GM19023 (cell line): ENCODE results near the gene MFNG.
"Not testable (repeated sequence)": the region's sequence is repeated elsewhere in the genome, so short reads cannot be mapped to it uniquely, and the experiment has no call there.

Experiments used
- ATAC-seq: cut with Tn5 transposase; IDR thresholded peaks from one replicate; pipeline ENCODE4 v1.9.1; 2021; ENCODE audit warnings: mild to moderate bottlenecking, moderate library complexity; ENCODE audit not compliant: unreplicated experiment

Gene MFNG, protein sequence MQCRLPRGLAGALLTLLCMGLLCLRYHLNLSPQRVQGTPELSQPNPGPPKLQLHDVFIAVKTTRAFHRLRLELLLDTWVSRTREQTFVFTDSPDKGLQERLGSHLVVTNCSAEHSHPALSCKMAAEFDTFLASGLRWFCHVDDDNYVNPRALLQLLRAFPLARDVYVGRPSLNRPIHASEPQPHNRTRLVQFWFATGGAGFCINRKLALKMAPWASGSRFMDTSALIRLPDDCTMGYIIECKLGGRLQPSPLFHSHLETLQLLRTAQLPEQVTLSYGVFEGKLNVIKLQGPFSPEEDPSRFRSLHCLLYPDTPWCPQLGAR

DNA sequence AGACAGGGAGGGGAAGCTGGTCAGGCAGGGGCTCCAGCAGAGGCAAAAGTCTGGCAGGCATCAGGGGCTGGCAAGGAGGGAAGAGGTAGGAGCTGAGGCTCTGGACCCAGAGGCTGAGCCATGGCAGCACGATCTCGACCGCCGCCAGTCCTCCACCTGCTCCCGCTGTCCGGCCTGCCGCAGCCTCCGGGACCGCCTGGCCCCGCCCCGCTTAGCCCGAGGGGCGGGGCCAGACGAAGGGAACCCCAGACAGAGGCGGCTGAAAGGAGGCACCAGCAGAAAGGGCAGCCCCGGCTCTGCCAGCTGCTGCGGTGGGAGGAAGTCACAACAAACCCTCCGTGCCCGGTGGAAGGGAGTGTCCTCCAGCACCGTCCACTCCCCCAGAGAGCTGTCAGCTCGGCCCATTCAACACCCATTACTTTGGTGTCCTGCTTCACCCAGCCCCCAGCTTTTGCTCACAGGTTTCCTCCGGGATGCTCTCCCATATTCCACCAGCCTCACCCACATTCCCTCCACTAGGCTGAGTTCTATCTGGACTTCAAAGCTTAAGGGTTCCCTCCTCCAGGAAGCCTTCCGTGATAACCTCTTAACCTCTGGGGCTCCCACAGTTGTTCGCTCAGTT is at the start of gene MFNG:
MFNG (minus strand) TSS at position 161 of the 622 bp plus-strand sequence. CDS start 207 bp downstream, outside the sequence.
- ATAC-seq: peak; percentile 59

DNA sequence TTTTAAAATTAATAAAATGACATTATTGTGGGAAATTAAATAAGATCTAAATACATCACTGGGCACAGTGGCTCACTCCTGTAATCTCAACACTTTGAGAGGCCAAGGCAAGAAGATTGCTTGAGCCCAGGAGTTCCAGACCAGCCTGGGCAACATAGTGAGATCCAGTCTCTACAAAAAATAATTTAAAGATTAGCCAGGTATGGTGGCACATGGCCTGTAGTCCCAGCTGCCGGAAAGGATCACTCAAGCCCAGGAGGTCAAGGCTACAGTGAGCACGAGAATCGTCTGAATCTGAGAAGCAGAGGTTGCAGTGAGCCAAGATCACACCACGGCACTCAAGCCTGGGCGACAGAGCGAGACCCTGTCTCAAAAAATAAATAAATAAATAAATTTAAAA is 49.0 kb upstream of the MFNG start:
- no peak for ATAC-seq

DNA sequence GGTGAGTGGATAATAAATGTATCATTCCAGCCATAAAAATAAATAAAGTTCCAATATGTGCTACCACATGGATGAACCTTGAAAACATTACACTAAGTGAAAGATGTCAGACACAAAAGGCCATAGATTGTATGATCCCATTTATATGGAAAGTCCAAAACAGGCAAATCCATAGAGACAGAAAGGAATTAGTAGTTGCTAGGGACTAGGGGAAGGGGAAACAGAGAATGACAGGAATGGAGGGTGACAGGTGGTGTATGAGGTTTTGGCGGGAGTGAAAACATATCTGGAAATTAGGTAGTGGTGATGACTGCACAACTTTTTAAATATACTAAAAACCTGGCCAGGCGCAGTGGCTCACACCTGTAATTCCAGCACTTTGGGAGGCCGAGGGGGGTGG is 48.3 kb upstream of the MFNG start:
- ATAC-seq: no peak

DNA sequence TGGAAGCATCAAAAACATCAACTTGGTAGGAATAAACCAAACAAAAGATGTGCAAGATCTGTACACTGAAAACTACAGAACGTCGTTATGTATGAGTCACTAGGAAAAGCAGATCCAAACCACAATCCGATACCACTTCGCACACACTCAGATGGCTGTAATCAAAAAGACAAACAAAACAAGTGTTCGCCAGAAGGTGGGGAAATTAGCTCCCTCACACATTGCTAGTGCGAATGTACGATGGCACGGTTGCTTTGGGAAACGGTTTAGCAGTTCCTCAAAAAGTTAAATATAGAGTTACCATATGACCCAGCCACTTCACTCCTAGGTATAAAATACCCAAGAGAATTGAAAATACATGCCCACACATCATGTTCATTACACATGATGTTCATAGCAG is 47.8 kb upstream of the MFNG start:
- no peak for ATAC-seq

DNA sequence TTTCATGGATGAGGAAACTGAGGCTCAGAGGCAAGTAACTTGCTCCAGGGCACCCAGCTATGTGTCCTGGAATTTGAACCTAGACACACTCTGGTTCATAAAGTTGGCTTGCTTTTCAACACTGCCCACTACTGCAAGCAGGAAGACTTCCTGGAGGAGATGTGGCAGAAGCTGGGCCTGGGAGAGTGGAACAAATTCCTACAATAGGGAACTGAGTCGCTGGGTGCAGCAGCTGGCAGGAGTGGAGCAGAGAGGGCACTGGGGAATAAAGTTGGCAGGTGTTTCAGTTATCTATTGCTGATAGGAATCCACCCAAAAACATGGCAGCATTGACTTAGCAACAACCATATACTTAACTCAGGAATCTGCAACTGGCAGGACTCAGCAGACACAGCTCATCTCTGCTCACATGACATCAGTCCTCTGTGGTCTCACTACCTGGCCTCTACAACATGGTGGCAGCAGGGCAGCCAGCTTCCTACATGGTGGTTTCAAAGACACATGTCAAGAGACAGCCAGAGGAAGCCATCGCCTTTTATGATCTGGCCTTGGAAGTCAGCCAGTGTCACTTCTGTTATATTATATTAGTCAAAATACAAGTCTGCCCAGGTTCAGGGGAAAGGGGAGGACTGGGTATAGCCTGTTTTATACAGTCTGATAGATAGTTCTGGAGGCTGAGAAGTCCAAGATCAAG is 43.6 kb upstream of the MFNG start:
- no peak for ATAC-seq

DNA sequence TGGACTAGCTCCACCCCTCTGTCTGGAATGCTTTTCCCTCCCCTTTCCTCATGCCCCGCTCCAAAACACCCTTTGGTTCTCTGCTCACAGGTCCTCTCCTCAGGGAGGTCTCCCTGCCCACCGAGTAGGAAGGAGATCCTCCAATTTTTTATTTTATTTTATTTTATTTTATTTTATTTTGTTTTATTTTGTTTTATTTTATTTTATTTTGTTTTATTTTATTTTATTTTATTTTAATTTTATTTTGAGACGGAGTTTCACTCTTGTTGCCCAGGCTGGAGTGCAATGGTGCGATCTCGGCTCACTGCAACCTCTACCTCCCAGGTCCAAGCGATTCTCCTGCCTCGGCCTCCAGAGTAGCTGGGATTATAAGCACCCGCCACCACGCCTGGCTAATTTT is 41.8 kb upstream of the MFNG start:
- ATAC-seq: not testable (repeated sequence)

DNA sequence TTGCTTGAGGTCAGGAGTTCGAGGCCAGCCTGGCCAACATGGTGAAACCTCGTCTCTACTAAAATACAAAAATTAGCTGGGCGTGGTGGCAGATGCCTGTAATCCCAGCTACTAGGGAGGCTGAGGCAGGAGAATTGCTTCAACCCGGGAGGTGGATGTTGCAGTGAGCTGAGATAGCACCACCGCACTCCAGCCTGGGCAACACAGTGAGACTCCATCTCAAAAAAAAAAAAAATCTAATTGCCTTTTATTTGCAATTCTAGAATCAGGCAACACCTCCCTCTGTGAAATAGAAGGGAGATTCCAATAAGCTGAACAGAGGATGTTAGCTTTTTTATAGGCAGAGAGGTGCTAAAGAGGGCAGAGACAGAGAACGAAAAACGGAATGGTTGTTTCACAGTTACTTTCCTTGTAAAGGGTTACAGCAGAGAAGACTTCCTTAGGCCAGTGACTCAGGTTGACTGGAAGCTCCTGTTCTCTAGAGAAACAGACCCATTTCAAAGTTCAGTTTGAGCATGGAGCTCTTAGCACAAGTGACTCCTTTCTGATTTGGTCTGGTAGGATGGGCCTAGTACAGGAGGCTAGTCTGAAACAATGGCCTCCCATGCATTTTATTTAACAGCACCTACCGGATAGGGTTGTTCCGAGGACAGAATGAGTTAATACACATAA is 41.0 kb upstream of the MFNG start:
- not testable (repeated sequence) for ATAC-seq

DNA sequence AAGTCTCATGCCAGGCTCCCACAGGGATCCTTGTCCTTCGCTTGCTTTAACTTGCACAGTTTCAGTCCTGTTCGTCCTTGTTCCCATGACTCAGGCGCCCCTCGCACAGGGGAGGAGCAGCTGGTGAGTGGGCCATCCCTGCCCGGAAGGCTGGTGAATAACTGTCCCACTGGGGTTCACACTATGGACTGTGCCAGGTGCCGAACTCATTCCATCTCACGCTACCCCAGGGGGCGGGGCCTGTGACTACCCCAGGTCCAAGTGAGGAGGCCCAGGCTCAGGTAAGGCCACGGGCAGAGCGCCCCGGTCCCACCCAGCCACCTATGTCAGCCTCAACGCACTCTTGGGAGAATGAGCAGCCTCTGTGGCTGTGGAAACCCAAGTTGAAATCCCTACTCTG is 40.2 kb upstream of the MFNG start:
- ATAC-seq: no peak

DNA sequence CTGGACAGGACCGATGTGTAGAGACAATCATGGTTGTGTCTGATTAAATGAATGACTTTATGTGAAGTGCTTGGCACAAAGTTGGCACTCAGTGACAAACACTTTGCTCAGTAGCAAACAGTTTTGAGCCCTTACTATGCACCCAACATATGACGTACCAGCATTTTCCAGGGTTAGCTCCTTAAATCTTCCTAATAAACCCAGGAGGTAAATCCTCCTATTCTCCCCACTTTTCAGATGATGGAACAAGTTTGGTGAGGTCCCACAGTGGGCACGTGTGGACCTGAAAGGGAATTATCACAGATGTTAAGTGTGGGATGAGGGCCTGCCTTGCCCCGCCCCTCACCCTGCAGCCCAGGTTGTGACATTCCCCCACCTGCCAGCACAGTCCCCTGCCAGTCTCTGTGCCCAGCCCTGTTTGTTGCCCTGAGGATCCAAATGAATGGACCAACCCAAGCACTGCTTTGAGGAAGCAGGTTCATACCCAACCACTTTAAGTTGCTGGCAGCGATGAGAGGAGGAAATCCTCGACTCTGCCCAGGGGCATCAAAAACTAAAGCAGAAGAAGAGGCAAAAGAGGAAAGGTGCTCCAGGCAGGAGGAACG is 39.7 kb upstream of the MFNG start:
- no peak for ATAC-seq

DNA sequence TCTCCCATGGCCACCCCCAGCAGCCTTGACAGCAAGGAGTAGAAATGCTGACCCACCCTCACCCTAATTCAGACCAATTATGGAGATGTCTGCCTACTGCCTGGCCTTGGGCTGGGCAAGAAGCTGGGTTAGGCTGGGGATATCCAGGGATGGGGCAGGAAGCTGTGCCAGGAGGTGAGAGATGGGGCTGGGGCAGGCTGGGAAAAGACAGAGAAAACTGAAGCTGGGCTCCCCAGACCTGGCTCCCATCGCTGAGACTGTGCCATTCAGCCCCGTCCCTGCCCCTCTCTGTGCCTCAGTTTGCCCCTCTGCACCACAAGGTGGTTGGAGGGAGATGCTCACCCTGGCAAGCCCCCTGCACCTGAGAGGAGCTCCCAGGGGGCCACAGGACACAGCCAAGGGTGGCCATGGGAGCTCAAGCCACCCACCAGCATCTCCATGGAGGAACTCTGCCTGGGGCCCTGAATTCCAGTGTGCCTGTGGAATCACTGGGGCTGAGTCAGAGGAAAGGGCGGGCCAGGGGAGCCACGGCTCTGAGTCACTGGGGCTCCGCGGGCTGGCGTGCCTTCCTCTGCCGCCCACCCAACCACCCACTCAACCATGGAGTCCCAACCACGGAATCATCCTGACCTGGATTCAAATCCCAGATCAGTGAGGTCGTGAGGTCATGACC is 39.0 kb upstream of the MFNG start:
- ATAC-seq: no peak

DNA sequence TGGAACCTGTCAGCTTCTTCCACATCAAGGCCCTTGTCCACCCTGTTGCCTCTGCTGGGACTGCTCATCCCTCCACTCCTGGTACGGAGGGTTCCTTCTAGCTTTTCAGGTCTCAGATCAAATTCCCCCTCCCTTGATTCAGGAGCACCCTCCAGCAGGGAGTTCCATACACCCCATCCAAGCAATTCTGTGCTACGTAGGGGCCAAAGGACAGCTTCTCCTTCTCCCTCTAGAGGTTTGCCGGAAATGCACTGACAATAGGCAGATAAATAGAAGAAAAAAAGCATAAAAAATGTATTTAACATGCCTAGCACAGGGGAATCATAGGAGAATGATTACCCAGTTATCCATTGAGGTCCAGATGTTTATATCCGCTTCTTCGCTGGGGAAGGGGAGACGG is 36.3 kb upstream of the MFNG start:
- ATAC-seq: no peak

DNA sequence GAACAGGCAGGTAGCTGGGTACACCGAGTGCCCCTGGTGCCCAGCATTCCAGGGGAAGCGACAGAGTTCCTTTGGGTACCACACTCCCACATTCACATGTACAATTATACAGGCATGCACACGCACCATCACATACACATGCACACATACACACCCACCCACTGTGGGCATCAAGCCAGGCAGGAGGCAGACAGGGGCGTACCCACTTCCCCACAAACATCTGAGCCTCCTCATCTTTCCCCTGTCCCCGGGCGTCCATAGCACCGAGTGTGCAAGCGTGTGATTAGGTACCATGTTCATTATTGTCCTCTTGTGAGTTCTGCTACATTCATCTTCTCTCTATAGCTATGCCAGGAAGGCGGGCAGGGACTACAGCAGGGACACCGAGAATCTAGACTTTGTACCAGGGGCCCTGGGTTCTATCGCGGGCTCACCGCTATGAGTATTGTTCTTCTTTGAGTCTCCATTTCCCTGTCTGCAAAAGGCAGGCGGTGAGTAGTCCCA is 35.1 kb upstream of the MFNG start:
- no peak for ATAC-seq

DNA sequence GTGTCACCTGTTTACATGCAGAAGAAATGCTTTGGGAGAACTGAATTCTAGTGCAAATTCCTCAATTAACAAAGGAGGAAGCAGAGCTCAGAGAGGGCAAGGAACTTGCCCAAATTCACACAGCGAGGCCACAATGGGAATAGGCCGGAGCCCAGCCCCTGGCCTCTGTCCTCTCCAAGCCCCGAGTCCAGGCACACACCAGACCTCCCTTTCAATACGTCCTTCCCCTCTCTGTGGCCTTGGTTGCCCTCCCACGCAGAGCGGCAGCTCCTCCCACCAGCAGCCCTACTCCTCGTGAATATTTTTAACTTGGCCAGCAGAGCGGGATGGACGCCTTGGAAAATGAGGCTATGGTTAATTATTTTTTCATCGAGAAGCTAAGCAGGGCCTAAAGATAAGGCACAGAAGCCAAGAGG is 34.6 kb upstream of the MFNG start:
- no peak for ATAC-seq

DNA sequence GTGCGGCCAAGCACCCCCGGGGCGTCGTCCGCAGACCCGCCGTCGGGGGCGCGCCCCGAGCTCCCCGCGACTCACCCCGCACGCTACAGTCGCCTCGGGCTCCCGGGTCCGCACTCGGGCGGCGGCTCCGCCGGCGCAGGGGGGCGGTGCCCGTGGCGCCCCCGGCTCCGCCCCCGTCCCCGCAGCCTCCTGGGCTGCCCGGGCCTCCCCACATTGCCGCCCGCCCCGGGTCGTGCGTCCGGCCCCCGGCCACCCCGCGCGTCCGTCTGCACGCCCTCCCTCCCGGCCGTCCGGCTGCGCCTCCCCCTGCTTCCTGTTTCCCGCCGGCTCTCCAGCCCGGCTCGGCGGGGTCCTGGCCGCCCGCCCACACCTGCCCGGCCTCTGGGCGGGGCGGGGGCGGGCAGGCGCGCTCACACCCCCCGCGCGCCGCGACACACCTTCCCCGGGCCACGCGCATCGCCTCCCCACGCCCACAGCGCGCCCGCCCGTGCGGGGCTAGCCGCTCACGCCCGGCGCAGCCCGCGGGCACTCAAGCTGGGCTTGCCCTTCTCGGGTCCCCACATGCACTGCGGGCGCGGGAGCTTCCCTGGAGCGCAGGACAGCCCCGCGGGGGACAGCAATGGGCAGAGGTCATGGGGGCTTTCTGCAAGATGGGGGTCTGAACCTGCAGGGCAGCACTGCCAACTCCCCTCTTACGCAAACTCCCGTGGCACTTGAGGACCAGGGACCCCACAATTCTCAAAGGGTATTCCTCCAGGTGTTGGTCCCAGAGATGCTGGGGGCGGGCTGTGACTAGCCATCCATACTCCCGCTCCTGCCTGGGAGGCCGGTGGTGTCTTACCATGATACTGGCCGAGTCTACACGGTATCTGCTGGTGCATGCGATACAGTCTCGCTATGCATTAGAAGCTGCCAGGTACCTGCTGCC is 33.3 kb upstream of the MFNG start, which contains the start of gene CARD10:
CARD10 (minus strand) TSS at position 148 of the 928 bp plus-strand sequence. CDS start 215 bp downstream, outside the sequence.
- ATAC-seq: no peak

DNA sequence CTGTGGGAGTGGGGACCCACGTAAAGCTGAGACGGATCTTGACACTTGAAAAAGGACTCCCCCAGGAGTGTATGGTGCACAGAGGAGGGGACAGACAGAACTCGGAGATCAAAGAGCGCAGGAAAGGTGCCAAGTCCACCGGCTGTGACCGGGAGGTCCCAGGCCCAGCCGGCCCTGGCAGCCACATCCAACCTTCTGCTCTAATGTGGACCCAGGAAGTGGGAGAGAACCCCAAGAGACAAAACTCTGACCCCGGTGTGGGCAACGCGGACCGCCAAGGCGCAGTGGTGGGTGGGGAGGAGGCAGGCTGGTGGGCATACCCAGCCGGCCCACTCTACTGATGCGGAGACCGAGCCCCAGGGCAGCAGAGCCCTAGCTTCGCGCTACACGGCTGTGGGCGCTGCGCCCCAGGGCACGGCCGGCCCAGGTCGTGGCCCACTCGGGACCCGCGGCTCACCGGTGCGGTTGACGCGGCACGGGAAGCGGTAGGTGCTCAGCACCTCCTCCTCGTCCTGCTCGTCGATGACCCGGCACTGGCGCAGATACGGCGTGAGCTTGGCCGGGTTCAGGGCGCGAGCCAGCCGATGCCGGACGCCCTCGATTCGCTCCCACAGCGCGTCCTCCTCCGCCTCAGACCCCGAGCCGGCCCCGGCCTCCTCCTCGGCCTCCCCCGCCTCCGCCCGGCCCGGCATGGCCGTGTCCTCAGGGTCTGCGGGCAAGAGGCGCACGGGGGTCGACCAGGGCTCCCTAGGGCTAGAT is 32.5 kb upstream of the MFNG start:
- ATAC-seq: no peak

DNA sequence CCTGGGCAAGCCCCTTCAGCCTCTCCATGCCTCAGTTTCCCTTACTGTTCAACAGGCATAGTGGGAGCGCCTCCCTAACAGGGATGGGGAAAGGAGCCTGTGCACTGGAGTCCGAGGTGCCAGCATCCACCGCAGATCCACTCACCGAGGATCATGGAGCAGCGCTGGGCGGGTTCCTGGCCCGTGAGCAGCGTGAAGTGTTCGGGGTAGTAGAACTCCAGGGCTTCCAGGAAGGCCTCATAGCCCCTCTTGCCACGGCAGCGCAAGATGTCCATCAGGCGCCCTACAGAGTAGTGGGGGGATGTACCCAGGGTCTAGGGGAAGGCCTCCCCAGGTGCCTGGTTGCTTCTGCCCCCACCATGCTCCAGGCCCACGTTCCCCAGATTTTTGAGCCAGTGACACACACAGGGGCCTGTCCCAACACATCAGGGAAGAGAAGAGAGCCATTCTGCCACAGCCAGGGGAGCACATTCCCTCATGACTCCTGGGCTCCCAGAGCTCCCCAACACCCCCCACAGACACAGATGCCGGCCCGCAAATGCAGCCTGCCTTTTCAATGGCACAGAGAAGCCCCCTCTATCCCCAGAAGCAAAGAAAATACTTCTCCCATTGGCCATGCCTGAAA is 31.8 kb upstream of the MFNG start:
- no peak for ATAC-seq

DNA sequence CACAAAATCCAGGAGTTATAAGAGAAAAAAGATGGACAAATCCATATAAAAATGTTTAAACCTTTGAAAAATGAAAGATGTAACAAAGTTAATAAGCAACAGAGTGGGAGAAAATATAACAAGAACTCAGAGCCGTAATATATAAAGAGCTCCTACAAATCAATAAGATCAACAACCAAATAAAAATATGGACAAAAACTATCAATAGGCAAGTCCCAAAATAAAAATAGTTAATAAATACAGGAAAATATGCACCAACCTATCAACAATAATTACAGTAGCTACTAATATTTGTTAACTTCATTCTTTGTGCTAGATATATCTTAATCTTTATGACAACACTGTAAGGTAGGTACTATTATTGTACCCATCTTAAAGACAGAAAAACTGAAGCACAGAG is 30.3 kb upstream of the MFNG start:
- no peak for ATAC-seq

DNA sequence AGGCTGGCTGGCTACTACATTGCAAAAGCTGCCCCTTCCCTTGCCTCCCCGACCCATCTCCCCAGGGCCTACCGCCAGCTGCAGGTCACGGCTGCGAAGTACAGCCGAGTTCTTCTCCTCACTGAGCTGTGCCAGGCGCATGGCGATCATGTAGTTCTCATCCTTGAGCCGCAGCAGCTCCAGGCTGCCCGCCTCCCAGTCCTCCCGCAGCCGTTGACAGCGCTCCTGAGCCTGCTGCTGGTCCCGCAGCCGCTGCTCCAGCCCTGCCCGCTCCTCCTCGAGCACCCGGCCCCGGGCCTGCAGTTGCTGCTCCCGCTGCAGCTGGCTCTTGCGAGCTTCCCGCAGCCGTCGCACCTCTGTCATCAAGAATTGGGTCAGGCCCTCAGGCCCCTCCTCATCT is 29.7 kb upstream of the MFNG start:
- no peak for ATAC-seq
